Activated naive CD4-positive, alpha-beta T cell (primary cell): ENCODE data around the gene NRF1.
"Not testable (repeated sequence)": the region's sequence is repeated elsewhere in the genome, so short reads cannot be mapped to it uniquely, and the experiment has no call there.

Source experiments
- DNase-seq, 4 experiments: peaks; one replicate each; lab custom pipeline; 2025; lab: John Stamatoyannopoulos, UW

NRF1 gene

GRCh38 chr7:129607471-129608120 is 3.9 kb upstream of the NRF1 start:
- DNase-seq, result no peak

GRCh38 chr7:129609666-129610065 is 1.9 kb upstream of the NRF1 start:
- DNase-seq, result no peak

GRCh38 chr7:129610709-129611245 is 743 bp upstream of the NRF1 start:
- DNase-seq, result no peak

GRCh38 chr7:129612112-129613015 is 844 bp downstream of the NRF1 start:
- DNase-seq, result peak in 2 of 4 experiments; percentile 11 to 31

- no peak for DNase-seq
Measured at GRCh38 chr7:129613016-129613337, 1.5 kb downstream of the NRF1 start.

- DNase-seq, result no peak
Measured at GRCh38 chr7:129615018-129615417, 3.5 kb downstream of the NRF1 start.

- no peak for DNase-seq
Measured at GRCh38 chr7:129616530-129616929, 5.0 kb downstream of the NRF1 start.

GRCh38 chr7:129617178-129617577 is 5.7 kb downstream of the NRF1 start:
- DNase-seq, result no peak

GRCh38 chr7:129617652-129618051 is 6.1 kb downstream of the NRF1 start:
- no peak for DNase-seq

GRCh38 chr7:129626896-129627295 is 15.4 kb downstream of the NRF1 start:
- DNase-seq, result no peak

GRCh38 chr7:129630341-129630740 is 18.8 kb downstream of the NRF1 start:
- no peak for DNase-seq

GRCh38 chr7:129634361-129635034 is 23.0 kb downstream of the NRF1 start:
- DNase-seq, result no peak

- DNase-seq, result peak; percentile 6 to 38 (median 25)
Measured at GRCh38 chr7:129635300-129636029, 23.9 kb downstream of the NRF1 start.

- not testable (repeated sequence) for DNase-seq
Measured at GRCh38 chr7:129636030-129636550, 24.6 kb downstream of the NRF1 start.

GRCh38 chr7:129636641-129637040 is 25.1 kb downstream of the NRF1 start:
- no peak for DNase-seq

- DNase-seq, result no peak
Measured at GRCh38 chr7:129640400-129640799, 28.9 kb downstream of the NRF1 start.

- no peak for DNase-seq
Measured at GRCh38 chr7:129642871-129643549, 31.5 kb downstream of the NRF1 start.

GRCh38 chr7:129643550-129644170 is 32.1 kb downstream of the NRF1 start:
- no peak for DNase-seq

GRCh38 chr7:129644634-129645230 is 33.2 kb downstream of the NRF1 start:
- DNase-seq, result no peak

- no peak for DNase-seq
Measured at GRCh38 chr7:129646369-129647021, 35.0 kb downstream of the NRF1 start.
